ENCODE results near the gene DTL. TPM values are rescaled to one million over a fixed set of nuclear protein-coding genes. Genes with fewer than 3 reads are reported as not detected.
A peak's percentile ranks its signal among the peaks of the same experiment; 100 is the strongest.
"Not testable (repeated sequence)": the region's sequence is repeated elsewhere in the genome, so short reads cannot be mapped to it uniquely, and the experiment has no call there.

Gene DTL, protein sequence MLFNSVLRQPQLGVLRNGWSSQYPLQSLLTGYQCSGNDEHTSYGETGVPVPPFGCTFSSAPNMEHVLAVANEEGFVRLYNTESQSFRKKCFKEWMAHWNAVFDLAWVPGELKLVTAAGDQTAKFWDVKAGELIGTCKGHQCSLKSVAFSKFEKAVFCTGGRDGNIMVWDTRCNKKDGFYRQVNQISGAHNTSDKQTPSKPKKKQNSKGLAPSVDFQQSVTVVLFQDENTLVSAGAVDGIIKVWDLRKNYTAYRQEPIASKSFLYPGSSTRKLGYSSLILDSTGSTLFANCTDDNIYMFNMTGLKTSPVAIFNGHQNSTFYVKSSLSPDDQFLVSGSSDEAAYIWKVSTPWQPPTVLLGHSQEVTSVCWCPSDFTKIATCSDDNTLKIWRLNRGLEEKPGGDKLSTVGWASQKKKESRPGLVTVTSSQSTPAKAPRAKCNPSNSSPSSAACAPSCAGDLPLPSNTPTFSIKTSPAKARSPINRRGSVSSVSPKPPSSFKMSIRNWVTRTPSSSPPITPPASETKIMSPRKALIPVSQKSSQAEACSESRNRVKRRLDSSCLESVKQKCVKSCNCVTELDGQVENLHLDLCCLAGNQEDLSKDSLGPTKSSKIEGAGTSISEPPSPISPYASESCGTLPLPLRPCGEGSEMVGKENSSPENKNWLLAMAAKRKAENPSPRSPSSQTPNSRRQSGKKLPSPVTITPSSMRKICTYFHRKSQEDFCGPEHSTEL
- total RNA-seq: under 1 TPM in 2 of 4 donors, not detected in 2; 0.36 to 0.41 TPM
- polyA plus RNA-seq: 1 to 10 TPM in 2 of 3 donors, under 1 TPM in 1; 0.60 to 4.4 (median 1.2) TPM

DNA sequence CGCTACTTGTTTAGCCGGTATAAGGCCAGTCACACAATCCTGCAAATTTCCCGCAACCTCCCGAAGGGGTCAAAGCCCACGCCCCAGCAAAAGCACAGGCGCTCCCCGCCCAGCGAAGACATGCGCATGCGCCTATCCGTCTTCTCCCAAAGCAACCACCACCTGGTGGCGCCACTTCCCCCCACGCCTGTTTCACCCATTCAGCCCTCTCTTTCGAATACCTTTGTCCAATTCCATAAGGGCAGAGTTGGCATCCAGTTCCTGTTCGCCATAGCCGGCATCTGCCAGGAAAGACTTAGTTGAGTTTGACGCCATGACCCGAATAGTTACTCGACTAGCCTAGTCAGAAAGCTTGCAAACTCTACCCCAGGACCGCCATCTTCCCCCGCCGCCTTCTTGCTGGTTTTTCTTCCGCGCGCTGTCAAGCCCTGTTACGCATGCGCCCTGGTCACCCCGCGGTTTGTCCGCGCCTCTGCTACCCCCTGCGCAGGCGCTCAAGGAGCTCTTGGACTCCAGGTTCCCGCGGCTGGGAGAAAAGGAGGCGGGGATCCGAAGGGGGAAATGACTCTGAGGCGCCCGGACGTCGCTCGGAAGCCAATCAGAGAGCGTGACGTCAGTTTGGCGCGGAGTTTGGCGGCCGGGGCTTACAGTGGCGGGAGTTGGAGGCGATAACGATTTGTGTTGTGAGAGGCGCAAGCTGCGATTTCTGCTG lies at the start of gene DTL, which contains the start of gene INTS7:
Gene DTL (plus strand): TSS at position 626 of the 712 bp plus-strand sequence. CDS start 143 bp downstream, outside the sequence.
Gene INTS7 (minus strand): TSS at position 435 of the 712 bp plus-strand sequence. CDS start 120 bp downstream, at position 315.
- WGBS, 2 donors: 0% methylated on average over 53 of the region's 53 CpGs
- intact Hi-C loops (cut with DNase I): loop anchor here (1.0 to 10.0 kb wide), 6 partner anchors 203 to 572 kb away; partner anchors contain the start of genes ATF3, LPGAT1, NENF and PPP2R5A
- Histone ChIP-seq H3K27me3 (no peaks in the 10 kb centered on the region), H3K9me3 (no peaks in the 10 kb centered on the region), H3K27ac (peak within 1 kb of the TSS; percentile 84 to 90 (median 86)), H3K36me3 (no peaks in the 10 kb centered on the region), H3K4me3 (peak within 1 kb of the TSS; percentile 47 to 62 (median 58)), H3K4me1 (peaks cover 0 to 22% (median 16%) of the 10 kb centered on the region in 4 donors)
- peak; percentile 99 for DNase-seq
- TF ChIP-seq, protein P1, sequence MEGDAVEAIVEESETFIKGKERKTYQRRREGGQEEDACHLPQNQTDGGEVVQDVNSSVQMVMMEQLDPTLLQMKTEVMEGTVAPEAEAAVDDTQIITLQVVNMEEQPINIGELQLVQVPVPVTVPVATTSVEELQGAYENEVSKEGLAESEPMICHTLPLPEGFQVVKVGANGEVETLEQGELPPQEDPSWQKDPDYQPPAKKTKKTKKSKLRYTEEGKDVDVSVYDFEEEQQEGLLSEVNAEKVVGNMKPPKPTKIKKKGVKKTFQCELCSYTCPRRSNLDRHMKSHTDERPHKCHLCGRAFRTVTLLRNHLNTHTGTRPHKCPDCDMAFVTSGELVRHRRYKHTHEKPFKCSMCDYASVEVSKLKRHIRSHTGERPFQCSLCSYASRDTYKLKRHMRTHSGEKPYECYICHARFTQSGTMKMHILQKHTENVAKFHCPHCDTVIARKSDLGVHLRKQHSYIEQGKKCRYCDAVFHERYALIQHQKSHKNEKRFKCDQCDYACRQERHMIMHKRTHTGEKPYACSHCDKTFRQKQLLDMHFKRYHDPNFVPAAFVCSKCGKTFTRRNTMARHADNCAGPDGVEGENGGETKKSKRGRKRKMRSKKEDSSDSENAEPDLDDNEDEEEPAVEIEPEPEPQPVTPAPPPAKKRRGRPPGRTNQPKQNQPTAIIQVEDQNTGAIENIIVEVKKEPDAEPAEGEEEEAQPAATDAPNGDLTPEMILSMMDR (IDR thresholded peaks at IDR 0.05): peak; percentile 93 to 98 (median 97)
- TF ChIP-seq EP300 (IDR thresholded peaks at IDR 0.05) (no peak), POLR2AphosphoS5 (IDR thresholded peaks at IDR 0.05) (peak; percentile 14 to 55 (median 32)), POLR2A (IDR thresholded peaks at IDR 0.05) (no peak)

- TF ChIP-seq POLR2A (IDR thresholded peaks at IDR 0.05) (no peak), POLR2AphosphoS5 (IDR thresholded peaks at IDR 0.05) (no peak), EP300 (IDR thresholded peaks at IDR 0.05) (no peak)
- TF ChIP-seq, protein P1 (IDR thresholded peaks at IDR 0.05): no peak
- H3K4me1 ChIP-seq: no peaks in the 10 kb centered on the region
- H3K4me3 ChIP-seq: no peak overlapping the region
- 80 to 89% methylated on average over 7 of the region's 7 CpGs for WGBS, 2 donors
- H3K27me3 ChIP-seq: no peaks in the 10 kb centered on the region
- intact Hi-C loops (cut with DNase I): no loop called here
- peaks cover 0 to 26% (median 3%) of the 10 kb centered on the region in 4 donors for H3K36me3 ChIP-seq
- H3K9me3 ChIP-seq: no peaks in the 10 kb centered on the region
- H3K27ac ChIP-seq: no peak overlapping the region
- no peak for DNase-seq
Measured at GRCh38 chr1:211986628-211987254, 48.8 kb upstream of the DTL start.

GRCh38 chr1:211991695-211992094 lies 43.9 kb upstream of the DTL start:
- peaks cover 0 to 14% (median 1%) of the 10 kb centered on the region in 4 donors for H3K36me3 ChIP-seq
- intact Hi-C loops (cut with DNase I): no loop called here
- H3K4me3 ChIP-seq: no peak overlapping the region
- TF ChIP-seq POLR2AphosphoS5 (IDR thresholded peaks at IDR 0.05) (no peak), POLR2A (IDR thresholded peaks at IDR 0.05) (no peak), EP300 (IDR thresholded peaks at IDR 0.05) (no peak)
- TF ChIP-seq, protein P1 (IDR thresholded peaks at IDR 0.05): no peak
- DNase-seq: no peak
- no peaks in the 10 kb centered on the region for H3K9me3 ChIP-seq
- H3K4me1 ChIP-seq: no peaks in the 10 kb centered on the region
- H3K27ac ChIP-seq: no peak overlapping the region
- no peaks in the 10 kb centered on the region for H3K27me3 ChIP-seq

- H3K9me3 ChIP-seq; H3K27me3 ChIP-seq; DNase-seq; H3K4me3 ChIP-seq; H3K27ac ChIP-seq; intact Hi-C loops (cut with DNase I); H3K4me1 ChIP-seq: not testable (repeated sequence)
- H3K36me3 ChIP-seq: peaks cover 0 to 19% (median 8%) of the 10 kb centered on the region in 4 donors
- 95 to 96% methylated on average over 4 of the region's 4 CpGs for WGBS, 2 donors
Measured at GRCh38 chr1:211997426-211997825, 38.1 kb upstream of the DTL start.

All from sigmoid colon (tissue), 7 donors.